Measurements from ENCODE around the gene CUEDC1. TPM values are rescaled to one million over a fixed set of nuclear protein-coding genes. Genes with fewer than 3 reads are reported as not detected.
A peak's percentile ranks its signal among the peaks of the same experiment; 100 is the strongest.

Gene CUEDC1
- total and polyA plus RNA-seq, 2 of the 13 experiments (the other 11 are each of a cell fraction or from before 2014, with no cell fraction given): 7.4 to 12.9 TPM

- no peak for TF ChIP-seq ZNF646 (CRISPR knock-in tag; IDR thresholded peaks at IDR 0.05)
- TF ChIP-seq GRHL1 (CRISPR knock-in tag; conservative IDR thresholded peaks at IDR 0.05): no peak
- no peak for TF ChIP-seq MEIS1 (CRISPR knock-in tag; IDR thresholded peaks at IDR 0.05; ENCODE audit: borderline replicate concordance)
- no peak for TF ChIP-seq NFIB (CRISPR knock-in tag; IDR thresholded peaks at IDR 0.05; ENCODE audit: borderline replicate concordance)
- peak; percentile 43; the same call in 1 of the 2 replicates for TF ChIP-seq TFE3 (CRISPR knock-in tag; IDR thresholded peaks at IDR 0.05)
- no peak for TF ChIP-seq ZNF484 (CRISPR knock-in tag; IDR thresholded peaks at IDR 0.05; ENCODE audit: borderline replicate concordance, low read depth)
- no peak for TF ChIP-seq JDP2 (CRISPR knock-in tag; IDR thresholded peaks at IDR 0.05; ENCODE audit: borderline replicate concordance)
- no peak for TF ChIP-seq ZNF362 (CRISPR knock-in tag; IDR thresholded peaks at IDR 0.05; ENCODE audit: borderline replicate concordance)
- TF ChIP-seq ZNF451 (CRISPR knock-in tag; IDR thresholded peaks at IDR 0.05): no peak
- TF ChIP-seq MYC (CRISPR knock-in tag; IDR thresholded peaks at IDR 0.05; ENCODE audit: borderline replicate concordance): no peak
- TF ChIP-seq ELK4 (CRISPR knock-in tag; IDR thresholded peaks at IDR 0.05; ENCODE audit: borderline replicate concordance): no peak
- peak; percentile 91 for TF ChIP-seq ATF7 (IDR thresholded peaks at IDR 0.05)
- TF ChIP-seq ATF7 (CRISPR knock-in tag; IDR thresholded peaks at IDR 0.05): peak; percentile 56; the same call in 1 of the 2 replicates
- TF ChIP-seq TFDP2 (CRISPR knock-in tag; IDR thresholded peaks at IDR 0.05): no peak
- TF ChIP-seq HOXD1 (CRISPR knock-in tag; IDR thresholded peaks at IDR 0.05): no peak
- TF ChIP-seq ZNF674 (CRISPR knock-in tag; IDR thresholded peaks at IDR 0.05; ENCODE audit: low read depth): no peak
Measured at GRCh38 chr17:57938061-57938502, 17.1 kb downstream of the CUEDC1 start (continued).

Data from HepG2 (cell line).